ENCODE measurements around the gene PNMA8B.
"Not testable (repeated sequence)": the region's sequence is repeated elsewhere in the genome, so short reads cannot be mapped to it uniquely, and the experiment has no call there.

Gene PNMA8B

GRCh38 chr19:46514589-46515289 is 19.1 kb upstream of the PNMA8B start:
- no peak overlapping the region for H3K4me3 ChIP-seq (ENCODE audit: low read depth, low read length)

- no peak overlapping the region for H3K4me3 ChIP-seq (ENCODE audit: low read depth, low read length)
Measured at GRCh38 chr19:46513461-46514236, 18.0 kb upstream of the PNMA8B start.

GRCh38 chr19:46511237-46511636 is 15.6 kb upstream of the PNMA8B start:
- H3K4me3 ChIP-seq (ENCODE audit: low read depth, low read length) = no peak overlapping the region

DNA sequence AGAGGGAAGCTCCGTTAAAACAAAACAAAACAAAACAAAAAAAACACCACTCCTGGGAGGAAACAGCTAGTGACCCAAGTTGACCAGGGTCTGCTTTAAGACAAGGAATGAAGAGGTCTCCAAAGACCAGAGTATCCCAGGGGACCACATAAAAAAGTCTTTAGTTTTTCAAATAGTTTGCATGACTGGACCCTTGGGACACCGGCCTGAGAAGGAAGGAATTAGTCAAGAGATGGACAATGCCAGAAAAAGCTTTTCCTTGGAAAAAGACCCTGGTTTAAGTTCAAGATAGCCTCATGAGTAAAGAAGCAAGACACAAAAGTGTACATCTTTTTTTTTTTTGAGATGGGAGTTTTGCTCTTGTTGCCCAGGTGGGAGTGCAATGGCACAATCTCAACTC is 12.5 kb upstream of the PNMA8B start:
- no peak overlapping the region for H3K4me3 ChIP-seq (ENCODE audit: low read depth, low read length)

DNA sequence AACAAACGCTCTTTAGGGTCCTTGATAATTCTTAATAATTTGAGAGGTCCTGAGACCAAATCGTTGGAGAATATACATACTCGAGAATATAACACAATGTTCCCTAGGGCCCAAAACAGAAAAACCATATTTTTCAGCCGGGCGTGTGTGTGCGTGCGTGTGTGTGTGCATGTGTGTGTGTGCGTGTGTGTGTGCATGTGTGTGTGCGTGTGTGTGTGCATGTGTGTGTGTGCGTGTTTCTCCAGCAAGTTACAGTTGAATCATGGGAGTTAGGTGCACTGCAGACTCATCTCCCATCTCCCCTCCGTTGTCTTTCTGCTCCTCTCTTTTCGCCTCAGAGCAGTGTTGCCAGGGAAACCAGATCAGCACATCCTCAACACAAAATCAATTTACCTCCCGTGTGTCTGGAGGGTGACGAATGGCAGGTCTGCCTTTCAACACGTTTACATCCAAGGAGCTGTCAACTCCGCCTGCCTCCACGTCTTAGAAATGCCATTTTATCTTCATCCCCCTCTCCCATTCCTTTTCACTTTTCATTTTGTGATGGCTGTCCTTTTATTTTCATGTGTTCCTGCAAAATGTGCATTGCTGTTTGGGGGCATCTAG is 8.3 kb upstream of the PNMA8B start:
- no peak overlapping the region for H3K4me3 ChIP-seq (ENCODE audit: low read depth, low read length)

DNA sequence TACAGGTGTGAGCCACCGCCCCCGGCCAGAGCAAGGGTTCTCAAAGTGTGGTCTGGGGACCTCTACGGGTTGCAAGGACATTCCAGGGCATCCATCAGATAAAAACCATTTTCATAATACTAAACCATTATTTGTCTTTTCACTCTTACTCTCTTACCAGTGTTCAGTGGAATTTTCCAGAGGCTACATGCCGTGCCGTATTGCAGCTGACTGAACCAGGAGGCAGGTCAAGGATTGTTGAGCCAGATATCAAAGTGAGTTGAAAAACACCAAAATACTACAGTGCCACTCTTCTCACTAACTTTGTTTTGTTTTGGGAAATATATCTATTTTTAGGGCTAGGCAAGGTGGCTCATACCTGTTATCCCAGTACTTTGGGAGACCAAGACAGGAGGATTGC is 7.2 kb upstream of the PNMA8B start:
- no peak overlapping the region for H3K4me3 ChIP-seq (ENCODE audit: low read depth, low read length)

GRCh38 chr19:46499692-46500091 is 4.0 kb upstream of the PNMA8B start:
- no peak overlapping the region for H3K4me3 ChIP-seq (ENCODE audit: low read depth, low read length)

GRCh38 chr19:46497773-46498172 is 2.1 kb upstream of the PNMA8B start:
- H3K4me3 ChIP-seq (ENCODE audit: low read depth, low read length) = no peak overlapping the region

DNA sequence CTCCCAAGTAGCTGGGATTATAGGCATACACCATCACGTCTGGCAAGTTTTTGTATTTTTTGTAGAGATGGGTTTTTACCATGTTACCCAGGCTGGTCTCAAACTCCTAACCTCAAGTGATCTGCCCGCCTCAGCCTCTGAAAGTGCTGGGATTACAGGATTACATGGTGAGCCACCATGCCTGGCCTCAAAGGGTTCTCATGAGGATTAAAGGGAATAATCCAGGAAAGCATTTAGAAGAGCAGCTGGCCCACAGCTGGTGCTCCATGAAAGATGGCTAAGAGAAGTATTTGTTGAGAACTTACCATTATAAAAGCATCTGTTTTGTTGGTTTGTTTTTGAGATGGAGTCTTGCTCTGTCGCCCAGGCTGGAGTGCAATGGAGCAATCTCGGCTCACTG is 1.2 kb upstream of the PNMA8B start:
- H3K4me3 ChIP-seq (ENCODE audit: low read depth, low read length) = not testable (repeated sequence)

DNA sequence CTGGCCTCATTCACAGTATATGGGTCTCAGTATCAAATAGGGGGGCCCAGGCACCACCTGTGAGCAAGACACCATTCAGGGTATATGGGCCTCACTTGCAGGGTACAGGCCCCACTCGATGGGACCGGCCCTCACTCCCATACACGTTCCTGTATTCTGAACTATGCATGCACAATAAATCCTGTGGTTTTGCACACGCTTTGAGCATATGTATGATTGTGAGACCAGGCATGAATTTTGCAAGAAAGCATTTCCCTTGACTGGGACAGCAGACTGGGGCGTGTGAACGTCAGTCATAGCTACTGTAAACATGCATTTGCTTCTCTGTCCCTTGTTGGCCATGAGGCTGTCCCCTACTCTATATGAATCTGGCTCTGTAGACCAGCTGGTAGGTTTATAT is 637 bp upstream of the PNMA8B start:
- H3K4me3 ChIP-seq (ENCODE audit: low read depth, low read length) = no peak overlapping the region

- peak overlapping the region; percentile 18 for H3K4me3 ChIP-seq (ENCODE audit: low read depth, low read length)
Measured at GRCh38 chr19:46494941-46495785, 504 bp downstream of the PNMA8B start.

- no peak overlapping the region for H3K4me3 ChIP-seq (ENCODE audit: low read depth, low read length)
Measured at GRCh38 chr19:46494146-46494940, 1.3 kb downstream of the PNMA8B start.

DNA sequence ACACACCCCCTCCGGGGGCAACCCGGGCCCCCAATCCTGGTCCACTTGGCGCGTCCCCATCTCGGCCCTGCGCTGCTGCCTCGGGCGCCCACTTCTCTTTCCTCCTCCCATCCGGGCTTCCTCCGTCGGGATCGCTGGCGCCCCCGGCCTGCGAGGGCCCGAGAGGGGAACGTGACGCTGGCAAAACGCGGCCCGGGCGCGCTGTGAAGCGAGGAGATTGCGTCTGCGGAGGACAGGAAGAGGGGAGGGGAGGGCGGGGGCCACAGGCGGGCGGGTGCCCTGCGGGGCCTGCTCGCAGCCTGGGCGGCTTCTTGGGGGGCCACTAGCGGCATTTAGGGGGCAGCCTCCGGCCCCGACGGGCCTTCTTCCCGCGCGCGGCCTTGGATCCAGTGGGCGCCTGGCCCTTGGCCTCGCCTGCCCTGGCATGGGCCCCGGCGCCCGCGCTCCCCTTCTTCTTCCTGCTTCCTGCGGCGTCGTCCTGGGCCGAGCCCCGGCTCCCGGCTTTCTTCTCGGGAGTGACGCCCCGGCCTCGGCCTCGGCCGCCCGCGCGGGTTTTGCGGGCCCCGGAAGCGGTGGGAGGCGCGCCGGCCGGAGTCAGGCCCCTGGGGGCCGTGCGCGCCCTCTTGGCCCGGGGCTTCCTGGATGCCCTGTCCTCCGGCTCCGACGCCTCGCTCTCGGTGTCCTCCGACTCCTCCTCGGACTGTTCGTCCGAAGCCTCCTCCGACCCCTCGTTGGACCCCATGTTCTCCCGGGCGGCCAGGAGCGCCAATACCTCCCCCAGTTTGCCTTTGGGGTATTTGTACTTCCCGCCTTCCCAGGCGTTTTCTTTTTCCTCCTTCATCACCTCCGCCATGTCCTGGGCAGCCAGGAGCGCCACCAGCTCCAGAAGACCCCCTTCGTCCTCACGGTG is 2.2 kb downstream of the PNMA8B start:
- no peak overlapping the region for H3K4me3 ChIP-seq (ENCODE audit: low read depth, low read length)

- H3K4me3 ChIP-seq (ENCODE audit: low read depth, low read length) = no peak overlapping the region
Measured at GRCh38 chr19:46492841-46493235, 2.8 kb downstream of the PNMA8B start.

DNA sequence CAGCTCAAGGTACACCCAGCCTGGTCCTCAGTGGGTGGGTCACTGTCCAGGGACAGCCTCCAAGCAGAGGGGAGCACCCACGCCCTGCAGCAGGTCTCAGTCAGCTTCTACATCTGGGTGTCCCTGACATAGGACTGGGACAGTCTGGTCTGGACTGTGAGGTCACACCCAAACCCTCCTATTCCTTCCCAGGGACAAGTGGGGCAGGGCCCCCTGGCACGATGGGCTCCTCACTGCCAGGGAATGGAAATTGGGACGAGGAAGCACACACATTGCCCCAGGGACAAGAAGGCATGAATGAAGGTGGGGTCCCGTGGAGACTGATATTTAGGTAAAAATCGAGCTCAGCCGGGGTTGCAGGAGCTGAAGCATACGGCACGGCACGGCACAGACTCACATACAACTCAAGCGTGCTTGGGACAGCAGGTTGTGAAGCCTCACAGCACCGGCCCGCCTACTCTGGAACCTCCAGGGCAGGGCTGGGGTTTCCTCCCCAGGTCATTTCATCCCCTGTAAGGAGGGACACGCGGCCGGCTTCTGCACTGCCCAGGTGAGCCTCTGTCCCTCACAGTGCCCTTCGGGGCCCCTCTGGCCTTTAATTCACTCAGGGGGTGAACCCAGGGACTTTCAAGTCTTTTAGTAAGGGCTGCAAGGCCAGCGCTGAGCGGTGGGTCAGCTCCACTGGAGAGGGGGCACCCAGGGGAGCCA is 3.5 kb downstream of the PNMA8B start:
- H3K4me3 ChIP-seq (ENCODE audit: low read depth, low read length) = no peak overlapping the region

DNA sequence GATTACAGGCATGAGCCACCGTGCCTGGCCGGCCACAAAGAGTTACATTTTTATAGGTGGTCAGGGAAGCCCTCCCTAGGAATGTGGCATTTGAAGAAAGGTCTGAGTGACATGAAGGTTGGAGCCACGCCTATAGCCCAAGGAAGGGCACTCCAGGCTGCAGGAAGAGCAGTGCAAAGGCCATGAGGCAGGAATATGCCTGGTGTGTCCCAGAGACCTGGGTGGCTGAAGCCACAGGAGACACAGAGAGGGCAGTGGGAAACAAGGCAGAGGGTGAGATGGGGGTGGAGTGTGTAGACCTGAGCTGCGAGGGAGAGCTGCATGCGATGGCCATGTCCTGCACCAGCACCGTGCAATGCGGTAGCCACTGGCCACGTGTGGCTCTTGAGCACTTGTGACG is 4.9 kb downstream of the PNMA8B start:
- H3K4me3 ChIP-seq (ENCODE audit: low read depth, low read length) = no peak overlapping the region

DNA sequence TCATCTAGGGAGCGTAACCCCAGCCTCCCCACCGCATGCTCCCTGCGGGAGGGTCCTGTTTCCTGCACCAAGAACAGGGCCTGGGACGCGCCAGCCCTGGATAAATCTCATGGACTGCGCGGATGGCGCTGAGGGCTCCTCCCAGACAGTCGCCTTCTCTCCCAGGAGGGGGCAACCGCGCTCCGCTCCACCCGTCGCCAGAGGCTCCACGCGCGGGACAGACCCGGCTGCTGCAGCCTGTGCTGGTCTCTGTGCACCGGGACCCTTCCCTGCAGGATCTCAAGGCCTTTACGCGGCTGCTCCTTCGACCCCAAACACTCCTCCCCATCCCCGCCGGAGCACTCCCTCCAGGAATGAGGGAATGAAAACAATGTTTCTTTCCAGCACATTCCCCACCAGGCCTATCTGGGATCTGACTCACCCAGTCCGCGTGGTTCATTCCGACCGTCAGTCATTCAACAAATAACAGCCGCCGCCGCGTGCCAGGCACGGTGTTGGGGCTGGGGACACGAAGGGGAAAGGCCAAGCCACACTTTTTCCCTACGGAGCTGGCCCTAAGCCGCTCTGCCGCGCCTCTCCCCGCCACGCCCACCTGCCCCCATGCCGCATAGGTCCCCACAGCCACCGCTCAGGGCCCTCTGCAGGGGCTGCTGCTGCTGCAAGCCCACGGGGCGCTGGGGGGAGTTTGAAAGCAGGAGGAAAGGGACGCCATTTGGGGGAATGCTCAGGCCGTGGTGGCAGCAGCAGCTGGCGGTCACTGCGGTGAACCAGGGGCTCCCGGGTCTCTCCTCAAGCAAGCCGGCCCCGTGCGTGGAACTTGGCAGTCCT is 6.0 kb downstream of the PNMA8B start:
- H3K4me3 ChIP-seq (ENCODE audit: low read depth, low read length) = peak overlapping the region; percentile 33

GRCh38 chr19:46488551-46488950 is 7.1 kb downstream of the PNMA8B start:
- H3K4me3 ChIP-seq (ENCODE audit: low read depth, low read length) = no peak overlapping the region

Measured in iPS-11a (cell line).